ENCODE results near the gene PGAP2. TPM values are rescaled to one million over a fixed set of nuclear protein-coding genes. Genes with fewer than 3 reads are reported as not detected.

The PGAP2 gene
- total and polyA plus RNA-seq, 2 donors (not counting 3 experiments of a cell fraction or from before 2014, with no cell fraction given), result 18.3 to 34.1 TPM

- dilution Hi-C loops (cut with MboI; ENCODE audit: extremely low pct_ligation_motif_present, low sequenced_read_pairs), result no loop called here
- FAIRE-seq (no peak), DNase-seq (ENCODE audit: low read depth, low spot score) (peak; percentile 17)
- peaks cover 4% of the 10 kb centered on the region for H4K20me1 ChIP-seq (replicated peaks; ENCODE audit: control insufficient read depth, extremely low read depth, insufficient read depth, low read length)
- no peak overlapping the region for H2AFZ ChIP-seq (ENCODE audit: low read depth, low read length)
- ChIA-PET CTCF (interaction anchor here (2.0 kb wide), 1 partner anchor 11 kb away, joined by 13 read pairs; the partner anchor contains the start of gene PGAP2), POLR2A (no interaction called here)
- H3K4me1 ChIP-seq (ENCODE audit: control insufficient read depth, extremely low read depth, insufficient read depth, low read length), result peaks cover 15% of the 10 kb centered on the region
- no peaks in the 10 kb centered on the region for H3K9me1 ChIP-seq (replicated peaks; ENCODE audit: control insufficient read depth, extremely low read depth, insufficient read depth, low read length)
- H3K36me3 ChIP-seq (ENCODE audit: control insufficient read depth in 2 of 2, extremely low read depth in 1 of 2, insufficient read depth in 2 of 2, low read length in 2 of 2), result no peaks in the 10 kb centered on the region
- peak overlapping the region; percentile 84 for H3K9ac ChIP-seq (replicated peaks; ENCODE audit: extremely low read depth, insufficient read depth, low read length)
- peaks cover 58% of the 10 kb centered on the region for H3K79me2 ChIP-seq (ENCODE audit: control insufficient read depth, insufficient read depth, low read length)
- no peak for TF ChIP-seq MYC (IDR thresholded peaks at IDR 0.05; ENCODE audit: low read depth, low read length)
- TF ChIP-seq FOS (IDR thresholded peaks at IDR 0.05; ENCODE audit: borderline replicate concordance, insufficient read depth, low read length), result no peak
- no peak for TF ChIP-seq GATA2 (IDR thresholded peaks at IDR 0.05; ENCODE audit: insufficient read depth, insufficient read length, low read depth, low read length)
- no peak for TF ChIP-seq JUN (IDR thresholded peaks at IDR 0.05; ENCODE audit: borderline replicate concordance, insufficient read depth, insufficient read length, low read depth)
- no peak for TF ChIP-seq POLR2AphosphoS5 (IDR thresholded peaks at IDR 0.05; ENCODE audit: insufficient read depth, low read depth, low read length)
- TF ChIP-seq, protein P1, sequence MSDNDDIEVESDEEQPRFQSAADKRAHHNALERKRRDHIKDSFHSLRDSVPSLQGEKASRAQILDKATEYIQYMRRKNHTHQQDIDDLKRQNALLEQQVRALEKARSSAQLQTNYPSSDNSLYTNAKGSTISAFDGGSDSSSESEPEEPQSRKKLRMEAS (IDR thresholded peaks at IDR 0.05; ENCODE audit: insufficient read depth, insufficient read length), result no peak
- no peak for TF ChIP-seq POLR2A (IDR thresholded peaks at IDR 0.05; ENCODE audit: low read depth, low read length)
- no peak for TF ChIP-seq EZH2 (IDR thresholded peaks at IDR 0.05; ENCODE audit: borderline replicate concordance, low read depth, low read length, severe bottlenecking)
- no peak for TF ChIP-seq CTCF (IDR thresholded peaks at IDR 0.05; ENCODE audit: extremely low read depth in 1 of 2, insufficient read depth in 1 of 2, low read depth in 1 of 2, low read length in 2 of 2)
- H3K4me3 ChIP-seq (replicated peaks in 1 of 3; ENCODE audit: insufficient read depth in 1 of 3, low read depth in 1 of 3, low read length in 3 of 3), result peak overlapping the region; percentile 72 to 99 (median 90)
- TSS peak; percentile 42 for BruUV-seq (replicated peaks)
- peak overlapping the region; percentile 76 for H3K27ac ChIP-seq (ENCODE audit: insufficient read depth, low read depth, low read length)
- H3K4me2 ChIP-seq (ENCODE audit: insufficient read depth, low read length), result peak overlapping the region; percentile 99
- intact Hi-C loops (cut with micrococcal nuclease), result no loop called here
- no peaks in the 10 kb centered on the region for H3K27me3 ChIP-seq (ENCODE audit: control insufficient read depth in 2 of 2, insufficient read depth in 2 of 2, low read length in 2 of 2)
- no peaks in the 10 kb centered on the region for H3K9me3 ChIP-seq (replicated peaks; ENCODE audit: control insufficient read depth, insufficient read depth, low read length)
Measured at GRCh38 chr11:3796346-3796745, 12.0 kb upstream of the PGAP2 start.

Measured in endothelial cell of umbilical vein (primary cell).